Right hindlimb (tissue), 1 donor: ENCODE results near the gene NEK4.
A peak's percentile ranks its signal among the peaks of the same experiment; 100 is the strongest.
"Not testable (repeated sequence)": the region's sequence is repeated elsewhere in the genome, so short reads cannot be mapped to it uniquely, and the experiment has no call there.

ENCODE experiments used
- DNase-seq: peaks from one replicate; pipeline ENCODE4 v3.0.0-alpha.2; 2018

NEK4 gene

DNA sequence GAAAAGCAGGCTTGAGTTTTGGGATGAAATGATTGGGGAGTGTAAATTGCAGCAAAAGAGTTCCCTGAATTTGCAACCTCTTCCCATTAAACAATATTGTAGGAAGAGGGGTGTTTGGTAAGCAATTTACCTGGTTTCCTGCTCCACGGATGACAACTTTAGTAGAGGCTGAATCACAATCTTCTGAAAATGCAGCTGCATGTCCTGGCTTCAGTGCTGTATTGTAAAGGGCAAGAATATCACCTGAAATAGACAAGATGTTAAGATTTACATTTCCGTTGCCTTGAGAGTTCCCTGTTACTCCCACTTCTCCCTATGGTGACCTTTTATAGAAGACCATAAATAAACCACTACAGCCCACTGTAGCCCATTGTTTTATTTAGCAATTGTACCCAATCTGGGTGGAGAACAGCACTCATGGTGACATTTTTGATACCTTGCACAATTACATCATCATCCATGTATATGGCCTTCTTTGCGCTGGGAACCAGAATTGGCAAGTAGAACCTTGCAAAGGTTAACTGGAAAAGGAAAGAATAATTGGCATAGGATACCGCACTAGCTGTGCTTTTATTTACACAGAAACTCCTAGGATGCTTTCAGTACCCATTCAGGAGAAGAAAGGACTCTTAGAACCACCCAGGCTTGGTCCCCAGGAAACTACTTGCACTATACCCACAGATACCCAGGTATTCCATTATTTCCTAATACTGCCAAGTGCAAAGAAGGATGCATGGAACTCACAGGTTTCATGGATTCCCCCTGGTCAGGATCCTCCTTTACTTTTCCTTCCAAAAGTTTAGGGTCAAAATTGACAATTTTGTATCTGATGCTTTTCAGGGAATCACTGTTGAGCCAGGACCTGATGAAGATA lies 74.7 kb downstream of the NEK4 start:
- no peak for DNase-seq

DNA sequence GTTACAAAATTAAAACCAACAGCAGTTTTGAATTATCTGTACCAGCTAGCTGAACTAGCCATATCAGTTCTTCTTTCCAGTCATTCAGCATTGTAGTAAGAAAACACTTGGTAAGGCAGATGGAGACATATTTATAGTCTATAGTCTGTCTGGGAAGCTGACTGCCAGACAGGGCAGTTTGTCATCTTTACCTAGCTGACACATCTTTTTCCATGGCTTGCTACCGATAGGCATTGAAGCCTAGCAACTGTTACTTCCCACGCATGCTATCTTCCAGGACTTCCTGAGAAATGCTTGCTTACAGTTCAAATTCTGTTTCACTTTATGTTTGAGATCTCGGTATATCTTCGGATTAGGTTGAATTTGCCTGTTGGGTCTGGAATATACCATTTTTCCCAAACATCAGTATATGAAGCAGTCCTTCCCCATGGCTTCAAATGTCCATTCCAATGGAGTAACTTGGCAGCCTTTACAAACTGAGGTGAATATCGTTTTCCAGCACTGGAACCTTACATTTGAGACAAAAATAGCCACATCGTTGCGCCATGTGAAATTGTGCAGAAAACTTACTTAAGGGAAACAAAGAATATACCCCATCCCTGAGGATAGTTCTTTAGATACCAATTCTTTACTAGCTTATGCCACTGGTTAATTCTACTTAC lies 76.1 kb downstream of the NEK4 start:
- no peak for DNase-seq

- no peak for DNase-seq
These were observed 77.7 kb downstream of the NEK4 start for GRCh38 chr3:52693071-52693470.

- DNase-seq: no peak
These were observed 80.2 kb downstream of the NEK4 start for GRCh38 chr3:52690560-52690959.

- no peak for DNase-seq
These were observed 81.6 kb downstream of the NEK4 start for GRCh38 chr3:52689151-52689550.

- no peak for DNase-seq
These were observed 82.5 kb downstream of the NEK4 start for GRCh38 chr3:52688266-52688665.

DNA sequence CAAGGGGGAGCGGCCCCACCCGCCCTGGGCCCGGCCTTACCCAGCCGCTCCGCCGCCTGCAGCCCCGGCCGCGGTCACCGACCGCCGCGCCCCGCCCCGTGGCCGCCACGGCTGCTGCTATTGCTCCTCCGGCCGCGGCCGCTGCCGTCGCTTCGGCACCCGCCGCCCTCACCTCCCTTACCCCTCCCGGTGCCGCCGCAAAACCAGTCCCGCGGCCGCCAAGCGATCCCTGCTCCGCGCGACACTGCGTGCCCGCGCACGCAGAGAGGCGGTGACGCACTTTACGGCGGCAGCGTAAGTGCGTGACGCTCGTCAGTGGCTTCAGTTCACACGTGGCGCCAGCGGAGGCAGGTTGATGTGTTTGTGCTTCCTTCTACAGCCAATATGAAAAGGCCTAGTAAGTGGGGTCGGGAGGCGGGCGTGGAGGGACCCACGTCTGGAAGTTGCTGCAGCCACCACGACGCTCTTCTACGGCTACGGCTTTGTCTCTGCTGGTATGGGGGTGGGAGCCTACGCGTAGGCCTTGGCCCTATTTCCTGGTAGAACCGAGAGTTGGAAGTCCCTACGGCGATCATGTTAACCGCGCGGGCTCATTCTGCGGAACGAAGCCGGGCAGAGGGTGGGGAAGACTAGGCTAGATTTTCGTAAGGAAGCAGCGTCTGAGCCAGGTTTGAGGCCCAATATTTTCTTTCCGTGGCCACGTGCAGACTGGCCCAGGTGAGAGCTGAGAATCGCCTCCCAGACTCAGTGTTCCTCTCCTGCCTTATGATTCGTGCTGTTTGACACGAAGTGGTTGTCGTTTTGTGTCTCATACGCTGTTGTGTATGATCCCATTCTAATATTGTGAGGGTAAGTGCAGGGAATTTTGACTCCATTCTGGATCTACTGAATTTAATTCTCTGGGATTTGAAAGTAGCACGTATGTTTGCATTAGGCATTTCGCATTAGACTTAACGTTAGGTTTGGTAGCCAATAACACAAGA lies 84.7 kb downstream of the NEK4 start, which contains the start of the genes GNL3 and PBRM1:
Gene GNL3, plus strand, starts transcription at position 324 of the 983 bp plus-strand sequence. Its CDS starts 61 bp downstream, at position 385.
Gene PBRM1, minus strand, starts transcription at position 205 of the 983 bp plus-strand sequence.
- peak; percentile 96 for DNase-seq

DNA sequence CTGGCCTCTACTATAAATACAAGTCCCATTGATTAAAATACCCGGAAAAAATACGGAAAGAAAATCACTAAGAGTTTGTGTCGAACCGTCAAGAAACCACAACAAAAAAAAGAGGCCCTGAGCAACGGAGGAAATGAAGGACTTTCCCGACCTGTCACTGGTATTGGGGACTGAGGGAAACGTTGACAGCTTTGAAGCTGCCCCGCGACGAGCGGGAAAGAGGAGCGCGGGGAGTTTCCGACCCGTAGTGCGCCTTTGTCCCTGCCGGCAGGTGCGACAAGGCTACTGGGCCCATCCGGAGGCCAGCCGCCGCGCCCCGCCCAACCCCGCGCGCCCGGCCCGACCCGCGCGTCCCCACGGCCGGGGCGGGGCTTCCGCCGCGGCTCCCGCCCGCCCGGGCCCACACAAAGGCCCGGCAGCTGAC lies 85.4 kb downstream of the NEK4 start:
- no peak for DNase-seq

GRCh38 chr3:52684184-52684583 lies 86.6 kb downstream of the NEK4 start:
- no peak for DNase-seq

DNA sequence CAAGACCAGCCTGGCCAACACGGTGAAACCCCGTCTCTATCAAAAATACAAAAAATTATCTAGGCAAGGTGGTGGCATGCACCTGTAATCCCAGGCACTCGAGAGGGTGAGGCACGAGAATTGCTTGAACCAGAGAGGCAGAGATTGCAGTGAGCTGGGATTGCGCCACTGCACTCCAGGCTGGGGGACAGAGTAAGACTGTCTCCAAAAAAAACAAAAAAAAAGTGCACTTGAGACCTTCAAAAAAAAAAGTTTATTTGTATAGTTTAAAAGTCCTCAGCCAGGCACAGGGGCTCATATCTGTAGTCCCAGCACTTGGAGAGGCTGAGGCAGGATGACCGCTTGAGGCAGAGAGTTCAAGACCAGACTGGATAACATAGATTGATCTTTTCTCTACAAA lies 87.1 kb downstream of the NEK4 start:
- DNase-seq: no peak

DNA sequence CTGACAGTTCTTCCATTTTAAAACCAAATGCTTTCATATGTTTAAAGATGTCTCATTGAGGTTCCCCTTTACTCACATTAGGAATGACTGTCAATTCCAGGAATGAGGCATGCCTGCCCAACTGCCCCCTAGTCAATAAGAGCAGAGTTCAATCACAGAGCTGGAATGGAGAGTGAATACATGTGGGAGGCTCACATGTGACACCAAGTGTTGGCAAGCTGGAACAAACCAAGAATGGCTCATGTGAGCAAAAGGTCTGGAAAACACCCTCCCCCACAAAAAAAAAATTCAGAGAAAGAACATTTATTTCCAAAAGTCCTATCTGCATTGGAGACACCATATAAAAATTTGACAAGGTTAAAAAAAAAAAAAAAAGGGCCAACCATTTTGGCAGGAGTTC lies 88.7 kb downstream of the NEK4 start:
- DNase-seq: no peak

DNA sequence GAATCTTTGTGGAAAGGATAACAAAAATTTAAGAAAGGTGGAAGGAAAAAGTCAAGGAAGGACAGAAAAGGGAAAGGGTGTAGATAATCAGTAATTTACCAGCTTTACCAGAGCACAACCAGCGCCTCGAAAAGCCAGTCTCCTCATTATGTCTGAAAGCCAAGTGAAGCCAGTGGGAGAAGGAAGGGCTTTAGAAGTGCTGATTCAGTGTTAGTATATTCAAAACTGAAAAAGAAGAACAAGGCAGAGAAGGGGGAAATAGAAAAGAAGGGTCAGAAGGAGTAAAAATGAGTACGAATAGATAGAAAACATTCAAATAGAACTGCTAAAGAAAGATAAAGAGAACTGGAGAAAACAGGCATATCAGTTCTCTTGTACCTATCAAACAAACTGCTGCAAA lies 89.1 kb downstream of the NEK4 start:
- DNase-seq: no peak

- no peak for DNase-seq
These were observed 90.9 kb downstream of the NEK4 start for GRCh38 chr3:52679811-52680210.

DNA sequence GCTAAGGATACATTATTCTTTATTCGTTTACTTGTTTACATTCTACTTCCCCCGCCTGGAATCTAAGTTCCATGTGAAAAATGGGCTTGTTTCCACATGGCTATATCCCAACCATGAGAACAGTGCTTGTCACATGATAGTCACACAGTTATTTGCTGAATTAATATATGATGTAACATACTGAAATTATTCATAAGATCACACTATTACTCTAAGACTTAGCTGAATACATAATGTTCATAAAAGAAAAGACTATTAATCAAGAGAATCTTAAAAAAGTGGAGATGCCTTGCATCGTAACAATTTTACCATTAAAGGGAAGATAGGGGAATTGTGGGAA lies 91.6 kb downstream of the NEK4 start:
- no peak for DNase-seq

DNA sequence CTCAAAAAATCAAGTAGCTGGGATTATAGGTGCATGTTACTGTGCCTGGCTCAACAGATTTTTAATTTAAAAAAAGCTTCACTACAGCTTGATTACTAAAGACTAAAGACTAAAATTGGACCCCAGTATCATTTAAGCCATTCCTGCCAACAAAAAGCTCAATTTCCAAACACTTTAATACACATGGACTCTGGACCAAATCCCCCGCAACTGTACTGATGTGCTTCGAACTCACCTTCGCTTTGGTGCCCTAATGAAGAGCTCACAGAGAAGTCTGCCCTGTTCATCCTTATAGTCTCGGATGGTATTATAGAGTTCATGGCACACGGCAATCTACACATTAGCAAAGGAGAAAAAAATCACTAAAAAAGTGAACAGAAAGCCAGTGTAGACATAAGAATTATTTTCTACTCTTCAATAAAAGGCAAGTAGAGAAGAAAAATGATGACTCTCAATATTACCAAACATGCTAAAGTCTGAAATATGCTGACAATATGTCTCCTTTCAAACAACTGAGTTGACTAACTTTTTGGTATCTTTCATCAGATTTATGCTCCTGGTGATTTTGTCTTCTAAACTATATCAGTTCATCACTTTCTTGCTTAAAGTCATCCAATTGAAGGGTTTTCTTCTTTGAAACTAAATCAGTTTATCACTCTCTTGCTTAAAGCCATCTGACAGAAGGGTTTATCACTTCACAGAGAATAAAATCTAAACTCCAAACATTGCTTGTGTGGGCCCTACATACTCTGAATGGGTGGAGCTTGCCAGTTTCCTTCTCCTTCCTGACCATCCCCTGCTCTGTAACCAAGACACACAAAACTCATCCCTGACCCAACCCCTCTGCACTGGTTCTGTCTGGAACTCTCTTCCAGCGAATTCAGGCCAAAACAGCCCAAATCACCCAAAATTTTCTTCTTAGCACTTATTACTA lies 92.2 kb downstream of the NEK4 start:
- no peak for DNase-seq

- DNase-seq: not testable (repeated sequence)
These were observed 94.5 kb downstream of the NEK4 start for GRCh38 chr3:52676201-52676600.

DNA sequence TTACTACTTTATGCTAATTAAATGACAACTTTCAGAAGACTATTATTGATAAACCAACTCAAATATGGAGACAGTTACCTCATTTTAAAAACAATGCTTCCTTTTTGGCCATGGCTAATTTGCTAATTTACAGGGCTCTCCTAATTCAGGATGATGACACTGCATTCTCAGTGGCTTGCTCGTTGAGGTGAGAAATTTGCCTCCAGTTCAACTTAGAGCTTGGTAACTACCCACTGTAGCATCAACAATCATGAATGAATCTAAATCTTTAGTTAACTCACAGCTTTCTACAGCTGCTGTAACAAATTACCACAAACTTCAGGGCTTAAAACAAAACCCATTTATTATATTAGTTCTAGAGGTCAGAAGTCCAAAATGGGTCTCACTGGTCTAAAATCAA lies 99.1 kb downstream of the NEK4 start:
- DNase-seq: no peak

DNA sequence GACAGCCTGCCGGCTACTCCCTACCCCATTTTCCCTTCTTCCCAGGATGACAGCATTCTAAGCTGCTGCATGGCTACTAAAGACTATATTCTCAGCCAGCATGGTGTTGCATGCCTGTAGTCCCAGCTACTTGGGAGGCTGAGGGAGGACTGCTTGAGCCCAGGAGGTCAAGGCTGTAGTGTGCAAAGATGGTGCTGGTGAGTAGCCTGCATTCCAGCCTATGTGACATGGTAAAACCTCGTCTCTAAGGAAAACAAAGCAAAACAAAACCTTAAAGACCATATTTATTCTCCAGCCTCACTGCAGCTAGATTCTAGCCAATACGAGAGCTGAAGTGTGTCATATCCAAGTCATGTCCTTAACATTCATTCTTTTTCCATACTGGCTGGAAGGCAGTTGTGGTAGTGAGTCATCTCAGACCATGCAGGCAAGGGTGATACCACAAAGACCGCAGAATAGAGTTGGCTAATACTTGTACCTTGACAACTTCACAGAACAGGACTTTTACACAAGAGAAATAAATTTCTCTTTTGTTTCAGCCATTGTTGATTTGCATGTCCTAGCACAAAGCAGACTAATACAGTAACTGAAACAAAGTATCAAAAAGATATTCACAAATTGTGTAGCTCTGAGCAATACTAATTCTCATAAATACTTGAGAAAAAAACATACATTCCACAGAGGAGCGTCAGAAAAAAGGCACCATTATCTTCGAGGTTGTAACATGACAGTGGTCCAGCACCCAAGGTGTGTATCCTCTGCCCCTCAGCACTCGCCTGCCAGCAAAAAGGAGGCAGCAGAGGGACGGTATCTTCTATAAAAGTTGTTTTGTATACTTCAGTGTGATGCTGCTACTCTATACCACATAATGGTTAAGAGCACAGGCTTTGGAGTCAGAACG lies 99.9 kb downstream of the NEK4 start:
- no peak for DNase-seq

- DNase-seq: no peak
These were observed 107.6 kb downstream of the NEK4 start for GRCh38 chr3:52663098-52663497.

DNA sequence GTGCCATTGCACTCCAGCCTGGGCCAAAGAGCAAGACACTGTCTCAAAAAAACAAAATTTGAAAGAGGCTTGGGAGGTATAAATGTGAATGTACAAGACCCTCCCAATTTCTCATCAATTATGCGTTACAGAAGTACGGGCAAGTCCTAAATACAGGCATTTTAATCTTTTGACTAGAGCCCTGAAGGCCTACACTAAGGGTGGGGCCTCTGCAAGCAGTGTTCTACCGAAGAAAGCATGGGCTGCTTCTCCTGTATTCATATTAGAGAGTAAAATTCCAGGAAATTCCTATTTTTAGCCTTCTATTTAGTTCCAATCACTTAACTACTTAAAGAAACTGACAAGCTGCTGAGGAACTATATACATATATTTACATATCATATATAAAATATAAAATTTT lies 110.7 kb downstream of the NEK4 start:
- no peak for DNase-seq
